Urinary bladder (tissue), 4 donors: Measurements from ENCODE around the gene CCDC88A. TPM values are rescaled to one million over a fixed set of nuclear protein-coding genes. Genes with fewer than 3 reads are reported as not detected.
"Not testable (repeated sequence)": the region's sequence is repeated elsewhere in the genome, so short reads cannot be mapped to it uniquely, and the experiment has no call there.

Experiments used
- DNase-seq: peaks from one replicate; pipeline ENCODE4 v3.0.0-alpha.2; 2015; ENCODE audit errors: extremely low spot score
- H3K27ac ChIP-seq: one replicate; pipeline ENCODE4 v1.5.1; 2013; ENCODE audit warnings: low read depth, mild to moderate bottlenecking, moderate library complexity
- H3K36me3 ChIP-seq: one replicate; pipeline ENCODE4 v1.6.1; 2013; ENCODE audit warnings: mild to moderate bottlenecking, moderate library complexity; ENCODE audit not compliant: insufficient read depth
- H3K4me1 ChIP-seq: one replicate; pipeline ENCODE4 v1.6.1; 2013; ENCODE audit warnings: mild to moderate bottlenecking, moderate library complexity; ENCODE audit not compliant: insufficient read depth
- H3K4me3 ChIP-seq: one replicate; pipeline ENCODE4 v1.5.1; 2013; ENCODE audit warnings: low read depth, low read length
- WGBS: extraction: QIAGEN DNeasy Blood & Tissue Kit; methylation state at CpG from one replicate; pipeline ENCODE4 v1.1.7; 2013; 5-methylcytosine and 5-hydroxymethylcytosine counted together
- polyA plus RNA-seq: library from polyadenylated mRNA; stranded (reverse); fragments of 200-250 nt; gene quantifications from one replicate; pipeline ENCODE4 v1.2.3, GENCODE V29; 2013
- total RNA-seq: library from RNA; depleted of rRNA; stranded (reverse); fragments of >200 nt; gene quantifications from one replicate; pipeline ENCODE4 v1.2.3, GENCODE V29; 2014
- donor health status: healthy with polysubstance abuse.
- donor health status: healthy.

The CCDC88A gene
- total and polyA plus RNA-seq, 2 donors: 12.0 to 210 TPM

DNA sequence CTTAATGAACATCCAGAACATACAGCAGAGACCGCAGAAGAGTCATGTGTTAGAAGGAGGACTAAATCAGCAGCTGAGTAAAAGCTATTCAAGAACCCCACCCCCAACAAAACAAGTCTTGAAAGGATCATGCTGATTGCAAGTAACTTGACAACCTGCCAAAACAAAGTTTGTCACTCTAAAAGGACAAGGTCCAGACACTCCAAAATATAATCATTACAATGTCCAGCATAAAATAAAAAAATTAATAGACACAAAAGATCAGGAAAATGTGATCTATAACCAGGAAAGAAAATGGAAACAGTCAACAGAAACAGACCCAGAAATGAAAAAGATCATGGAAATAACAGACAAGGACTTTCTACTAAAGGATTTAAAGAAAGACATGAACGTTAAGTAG lies 28.5 kb downstream of the CCDC88A start:
- DNase-seq: no peak
- 89% methylated on average over 2 of the region's 2 CpGs for WGBS
- H3K36me3 ChIP-seq: no peaks in the 10 kb centered on the region

DNA sequence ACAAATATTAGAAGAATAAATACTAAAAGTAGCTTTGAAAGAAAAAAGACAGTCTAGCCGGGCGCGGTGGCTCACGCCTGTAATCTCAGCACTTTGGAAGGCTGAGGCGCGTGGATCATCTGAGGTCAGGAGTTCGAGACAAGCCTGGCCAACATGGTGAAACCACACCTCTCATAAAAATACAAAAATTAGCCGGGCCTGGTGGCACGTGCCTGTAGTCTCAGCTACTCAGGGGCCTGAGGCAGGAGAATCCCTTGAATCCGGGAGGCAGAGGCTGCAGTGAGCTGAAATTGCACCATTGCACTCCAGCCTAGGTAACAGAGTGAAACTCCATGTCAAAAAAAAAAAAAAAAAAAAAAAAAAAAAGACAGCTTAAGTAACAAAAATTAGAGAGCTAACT lies 34.1 kb downstream of the CCDC88A start:
- not testable (repeated sequence) for H3K27ac ChIP-seq, H3K4me1 ChIP-seq, H3K36me3 ChIP-seq, DNase-seq, H3K4me3 ChIP-seq
- 87% methylated on average over 10 of the region's 10 CpGs for WGBS

More for the DNA sequence above, 28.5 kb downstream of the CCDC88A start:
- no peak overlapping the region for H3K4me3 ChIP-seq
- H3K27ac ChIP-seq: no peak overlapping the region
- no peaks in the 10 kb centered on the region for H3K4me1 ChIP-seq

DNA sequence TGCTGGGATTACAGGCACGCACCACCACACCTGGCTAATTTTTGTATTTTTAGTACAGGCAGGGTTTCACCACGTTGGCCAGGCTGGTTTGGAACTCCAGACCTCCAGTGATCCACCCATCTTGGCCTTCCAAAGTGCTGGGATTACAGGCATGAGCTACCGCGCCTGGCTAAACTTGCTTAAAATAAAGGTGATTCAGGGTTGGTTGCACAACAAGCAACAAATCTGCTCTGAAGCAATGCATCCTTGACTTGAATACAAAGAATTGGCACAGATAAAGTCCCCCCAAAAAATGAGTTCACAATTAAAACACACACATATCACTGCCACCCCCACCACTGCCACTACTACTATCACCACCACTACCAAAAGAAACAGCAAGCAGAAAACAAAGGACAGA lies 34.9 kb downstream of the CCDC88A start:
- H3K27ac ChIP-seq: no peak overlapping the region
- no peak overlapping the region for H3K4me3 ChIP-seq
- DNase-seq: no peak
- 94% methylated on average over 4 of the region's 4 CpGs for WGBS
- no peaks in the 10 kb centered on the region for H3K36me3 ChIP-seq
- H3K4me1 ChIP-seq: no peaks in the 10 kb centered on the region

- Histone ChIP-seq H3K27ac (no peak overlapping the region), H3K4me3 (no peak overlapping the region), H3K4me1 (no peaks in the 10 kb centered on the region), H3K36me3 (peaks cover 2% of the 10 kb centered on the region)
- DNase-seq: no peak
These were observed 48.3 kb downstream of the CCDC88A start for GRCh38 chr2:55371376-55371775.

GRCh38 chr2:55370208-55370607 lies 49.4 kb downstream of the CCDC88A start:
- H3K36me3 ChIP-seq: peaks cover 2% of the 10 kb centered on the region
- 96% methylated on average over 4 of the region's 4 CpGs for WGBS
- DNase-seq: no peak
- no peak overlapping the region for H3K27ac ChIP-seq
- H3K4me1 ChIP-seq: no peaks in the 10 kb centered on the region
- H3K4me3 ChIP-seq: no peak overlapping the region

GRCh38 chr2:55365303-55365702 lies 54.4 kb downstream of the CCDC88A start:
- 68% methylated on average over 3 of the region's 3 CpGs for WGBS
- Histone ChIP-seq H3K4me1 (no peaks in the 10 kb centered on the region), H3K27ac (no peak overlapping the region), H3K4me3 (no peak overlapping the region), H3K36me3 (peaks cover 2% of the 10 kb centered on the region)
- no peak for DNase-seq

DNA sequence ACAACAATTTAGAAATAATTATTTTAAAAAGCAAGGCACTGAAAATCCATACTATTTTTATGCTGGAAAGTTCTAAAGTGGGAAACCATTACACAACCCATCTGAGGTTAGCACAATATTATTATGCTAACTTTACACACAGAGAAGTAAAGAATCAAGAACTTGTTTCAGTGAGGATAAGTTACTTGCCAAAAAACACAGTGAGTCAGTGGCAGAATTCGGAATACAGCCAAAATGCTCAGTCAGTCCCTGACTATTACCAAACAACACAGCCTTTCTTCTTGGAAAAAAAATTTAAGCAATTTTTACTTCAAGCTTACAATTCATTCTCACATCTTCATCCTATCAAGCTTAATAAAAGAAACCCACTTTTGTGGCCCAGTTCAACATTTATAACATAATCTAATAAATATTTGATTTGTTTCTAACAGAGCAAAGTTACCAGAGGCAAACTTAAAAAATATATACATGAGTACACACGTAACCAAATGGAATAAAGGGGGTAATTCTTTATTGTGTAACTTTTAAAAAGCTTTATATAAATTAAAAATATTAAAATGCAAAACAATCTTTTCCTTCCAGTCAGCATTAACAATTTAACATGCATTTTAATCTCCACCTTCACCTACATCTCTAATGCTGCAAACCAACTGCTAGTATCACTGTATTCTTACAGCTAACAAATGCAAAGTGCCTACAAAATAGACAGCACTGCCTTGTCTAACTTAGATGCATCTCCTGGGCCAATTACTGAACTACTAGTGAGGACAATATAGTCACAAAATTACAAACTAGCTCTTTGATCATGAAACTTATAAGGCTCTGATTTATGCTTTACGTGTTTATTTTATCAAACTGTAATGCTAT lies 55.2 kb downstream of the CCDC88A start:
- WGBS: 56% methylated on average over 3 of the region's 3 CpGs
- H3K27ac ChIP-seq: no peak overlapping the region
- peak; percentile 4 for DNase-seq

GRCh38 chr2:55363636-55364035 lies 56.0 kb downstream of the CCDC88A start:
- 93% methylated on average over 3 of the region's 3 CpGs for WGBS
- Histone ChIP-seq H3K27ac (no peak overlapping the region), H3K4me3 (no peak overlapping the region)

More for the DNA sequence above, 55.2 kb downstream of the CCDC88A start:
- H3K4me1 ChIP-seq: no peaks in the 10 kb centered on the region
- H3K36me3 ChIP-seq: no peaks in the 10 kb centered on the region
- no peak overlapping the region for H3K4me3 ChIP-seq

GRCh38 chr2:55361465-55362189 lies 58.0 kb downstream of the CCDC88A start:
- no peak for DNase-seq
- no peak overlapping the region for H3K4me3 ChIP-seq
- no peaks in the 10 kb centered on the region for H3K36me3 ChIP-seq
- H3K4me1 ChIP-seq: no peaks in the 10 kb centered on the region
- H3K27ac ChIP-seq: no peak overlapping the region
- 82% methylated on average over 5 of the region's 5 CpGs for WGBS

More at GRCh38 chr2:55363636-55364035, 56.0 kb downstream of the CCDC88A start:
- Histone ChIP-seq H3K36me3 (no peaks in the 10 kb centered on the region), H3K4me1 (no peaks in the 10 kb centered on the region)
- no peak for DNase-seq

- Histone ChIP-seq H3K27ac (no peak overlapping the region), H3K36me3 (peaks cover 2% of the 10 kb centered on the region), H3K4me1 (no peaks in the 10 kb centered on the region), H3K4me3 (no peak overlapping the region)
- WGBS: 73% methylated on average over 1 of the region's 1 CpG
- no peak for DNase-seq
These were observed 61.2 kb downstream of the CCDC88A start for GRCh38 chr2:55358451-55358850.

- DNase-seq: no peak
- Histone ChIP-seq H3K36me3 (peaks cover 2% of the 10 kb centered on the region), H3K27ac (no peak overlapping the region), H3K4me3 (no peak overlapping the region), H3K4me1 (no peaks in the 10 kb centered on the region)
- WGBS: 75% methylated on average over 2 of the region's 2 CpGs
These were observed 61.7 kb downstream of the CCDC88A start for GRCh38 chr2:55357927-55358326.

DNA sequence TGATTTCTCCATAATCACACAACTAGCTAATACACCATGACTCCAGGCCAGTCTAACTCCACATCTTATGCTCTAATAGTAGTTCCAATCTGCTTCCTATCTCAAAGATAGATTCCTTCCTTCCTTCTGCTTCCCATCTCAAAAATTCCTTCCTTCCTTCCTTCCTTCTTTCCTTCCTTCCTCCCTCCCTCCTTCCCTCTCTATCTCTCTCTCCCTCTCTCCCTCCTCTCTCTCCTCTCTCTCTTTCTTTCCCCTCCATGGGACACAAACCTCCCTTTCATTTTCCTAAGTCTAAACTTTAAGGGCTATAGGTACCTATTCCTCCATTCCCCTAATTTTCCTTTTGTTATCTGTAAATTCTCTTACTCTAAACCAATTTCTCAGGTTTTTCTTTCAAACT lies 62.5 kb downstream of the CCDC88A start:
- no peaks in the 10 kb centered on the region for H3K4me1 ChIP-seq
- no peak overlapping the region for H3K27ac ChIP-seq
- no peak for DNase-seq
- no peak overlapping the region for H3K4me3 ChIP-seq
- H3K36me3 ChIP-seq: peaks cover 2% of the 10 kb centered on the region

DNA sequence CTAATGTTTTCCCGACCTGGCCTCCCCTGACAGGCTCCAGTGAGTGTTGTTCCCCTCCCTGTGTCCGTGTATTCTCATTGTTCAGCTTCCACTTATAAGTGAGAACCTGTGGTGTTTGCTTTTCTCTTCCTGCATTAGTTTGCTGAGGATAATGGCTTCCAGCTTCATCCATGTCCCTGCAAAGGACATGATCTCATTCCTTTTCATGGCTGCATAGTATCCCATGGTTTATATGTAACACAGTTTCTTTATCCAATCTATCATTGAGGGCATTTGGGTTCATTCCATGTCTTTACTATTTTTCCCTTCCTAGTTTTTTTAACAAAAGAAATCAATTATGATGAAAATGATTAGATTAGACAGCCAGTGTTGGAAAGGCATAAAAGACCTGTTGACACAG lies 63.5 kb downstream of the CCDC88A start:
- 97% methylated on average over 2 of the region's 2 CpGs for WGBS
- not testable (repeated sequence) for H3K27ac ChIP-seq, DNase-seq, H3K4me3 ChIP-seq, H3K36me3 ChIP-seq, H3K4me1 ChIP-seq

DNA sequence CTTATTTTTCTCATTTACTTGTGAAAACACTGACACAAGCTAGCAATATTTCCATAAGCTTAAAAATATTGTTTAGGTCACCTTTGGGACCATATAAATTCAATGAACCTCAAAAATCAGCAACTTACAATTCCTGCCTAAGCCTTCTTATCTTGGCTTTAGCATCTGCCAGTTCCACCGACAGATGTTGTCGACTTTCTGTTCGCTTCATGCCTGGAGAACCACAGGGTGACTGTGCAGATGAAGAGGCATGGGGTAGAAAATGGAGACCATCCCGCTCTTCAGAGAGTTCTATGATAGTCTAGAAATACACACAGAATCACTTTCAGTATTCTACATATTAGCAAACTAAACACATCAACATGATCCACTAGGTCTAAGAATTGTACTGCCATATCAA lies 64.2 kb downstream of the CCDC88A start:
- no peaks in the 10 kb centered on the region for H3K4me1 ChIP-seq
- no peak for DNase-seq
- WGBS: 96% methylated on average over 4 of the region's 4 CpGs
- H3K27ac ChIP-seq: no peak overlapping the region
- peaks cover 2% of the 10 kb centered on the region for H3K36me3 ChIP-seq
- no peak overlapping the region for H3K4me3 ChIP-seq
